Upper lobe of right lung (tissue), 1 donor: Measurements from ENCODE around the gene FOXN3. TPM values are rescaled to one million over a fixed set of nuclear protein-coding genes. Genes with fewer than 3 reads are reported as not detected.

Experiments used
- ATAC-seq: fragments of 200-7000 bp; cut with Tn5 transposase; one replicate; pipeline ENCODE4 v1.9.1; 2020; ENCODE audit warnings: mild to moderate bottlenecking, moderate library complexity
- DNase-seq: peaks from one replicate; pipeline ENCODE4 v3.0.0-alpha.2; 2020
- H3K27ac ChIP-seq: fragments of 200-600 bp; one replicate; pipeline ENCODE4 v1.8.0; 2022
- H3K27me3 ChIP-seq: fragments of 200-600 bp; one replicate; pipeline ENCODE4 v1.8.0; 2022; ENCODE audit warnings: mild to moderate bottlenecking
- H3K36me3 ChIP-seq: fragments of 200-600 bp; one replicate; pipeline ENCODE4 v1.8.0; 2022
- H3K4me1 ChIP-seq: fragments of 200-600 bp; one replicate; pipeline ENCODE4 v1.8.0; 2022
- H3K4me3 ChIP-seq: fragments of 200-600 bp; one replicate; pipeline ENCODE4 v1.8.0; 2022; ENCODE audit warnings: mild to moderate bottlenecking
- H3K9me3 ChIP-seq: fragments of 200-600 bp; one replicate; pipeline ENCODE4 v1.8.0; 2022
- CTCF ChIP-seq: fragments of 200-600 bp; IDR thresholded peaks from one replicate; pipeline ENCODE4 v1.8.0; 2022; ENCODE audit warnings: antibody characterized with exemption
- intact Hi-C: fragments of 100-400 bp; cut with DNase I; formaldehyde crosslinking; loops from one replicate; pipeline ENCODE4 v1.11.0; 2022
- total RNA-seq: library from RNA; stranded (reverse); fragmentation: NEBNext Ultra II Directional; extraction: Animal tissue kit (Norgen Biotek cat#: 25700); gene quantifications from one replicate; pipeline ENCODE4 v1.2.1, GENCODE V29; 2021
- donor health status: DM: no; HTN: yes; CAD: no; lungs with severe emphysema.

Gene FOXN3
- total RNA-seq, 1 donor from 2014 or later, result 103 TPM

GRCh38 chr14:89214221-89214965 lies 202.6 kb downstream of the FOXN3 start:
- Histone ChIP-seq H3K36me3 (peaks cover 2% of the 10 kb centered on the region), H3K9me3 (no peaks in the 10 kb centered on the region), H3K27ac (peak overlapping the region; percentile 51), H3K4me3 (no peak overlapping the region), H3K27me3 (no peaks in the 10 kb centered on the region), H3K4me1 (peaks cover 19% of the 10 kb centered on the region)
- intact Hi-C loops, result no loop called here
- DNase-seq (peak; percentile 90), ATAC-seq (peak; percentile 98)
- peak; percentile 33 for TF ChIP-seq CTCF

- Histone ChIP-seq H3K27me3 (no peaks in the 10 kb centered on the region), H3K36me3 (no peaks in the 10 kb centered on the region), H3K4me3 (no peak overlapping the region), H3K27ac (no peak overlapping the region), H3K9me3 (no peaks in the 10 kb centered on the region), H3K4me1 (peaks cover 19% of the 10 kb centered on the region)
- ATAC-seq (no peak), DNase-seq (no peak)
- intact Hi-C loops, result no loop called here
- no peak for TF ChIP-seq CTCF
Measured at GRCh38 chr14:89212386-89213235, 204.4 kb downstream of the FOXN3 start.

- DNase-seq (no peak), ATAC-seq (no peak)
- H3K4me1 ChIP-seq, result peaks cover 7% of the 10 kb centered on the region
- no peaks in the 10 kb centered on the region for H3K9me3 ChIP-seq
- H3K27me3 ChIP-seq, result no peaks in the 10 kb centered on the region
- no peaks in the 10 kb centered on the region for H3K36me3 ChIP-seq
- H3K27ac ChIP-seq, result no peak overlapping the region
- intact Hi-C loops, result no loop called here
- no peak for TF ChIP-seq CTCF
- H3K4me3 ChIP-seq, result no peak overlapping the region
Measured at GRCh38 chr14:89209558-89209957, 207.5 kb downstream of the FOXN3 start.

GRCh38 chr14:89207925-89208328 lies 209.1 kb downstream of the FOXN3 start:
- Histone ChIP-seq H3K4me1 (no peaks in the 10 kb centered on the region), H3K27ac (no peak overlapping the region), H3K9me3 (no peaks in the 10 kb centered on the region), H3K36me3 (no peaks in the 10 kb centered on the region), H3K4me3 (no peak overlapping the region), H3K27me3 (no peaks in the 10 kb centered on the region)
- ATAC-seq, result no peak
- intact Hi-C loops, result no loop called here
- TF ChIP-seq CTCF, result no peak
- DNase-seq, result no peak

- H3K9me3 ChIP-seq, result no peaks in the 10 kb centered on the region
- H3K27me3 ChIP-seq, result no peaks in the 10 kb centered on the region
- no peak overlapping the region for H3K4me3 ChIP-seq
- H3K36me3 ChIP-seq, result no peaks in the 10 kb centered on the region
- intact Hi-C loops, result no loop called here
- no peaks in the 10 kb centered on the region for H3K4me1 ChIP-seq
- DNase-seq, result no peak
- H3K27ac ChIP-seq, result no peak overlapping the region
- ATAC-seq, result no peak
- TF ChIP-seq CTCF, result no peak
Measured at GRCh38 chr14:89206389-89207031, 210.5 kb downstream of the FOXN3 start.
